Measurements from ENCODE around the gene CARMIL1. TPM values are rescaled to one million over a fixed set of nuclear protein-coding genes. Genes with fewer than 3 reads are reported as not detected.

Gene CARMIL1
- total RNA-seq, 4 donors from 2014 or later: 13.6 to 33.2 (median 22.2) TPM

DNA sequence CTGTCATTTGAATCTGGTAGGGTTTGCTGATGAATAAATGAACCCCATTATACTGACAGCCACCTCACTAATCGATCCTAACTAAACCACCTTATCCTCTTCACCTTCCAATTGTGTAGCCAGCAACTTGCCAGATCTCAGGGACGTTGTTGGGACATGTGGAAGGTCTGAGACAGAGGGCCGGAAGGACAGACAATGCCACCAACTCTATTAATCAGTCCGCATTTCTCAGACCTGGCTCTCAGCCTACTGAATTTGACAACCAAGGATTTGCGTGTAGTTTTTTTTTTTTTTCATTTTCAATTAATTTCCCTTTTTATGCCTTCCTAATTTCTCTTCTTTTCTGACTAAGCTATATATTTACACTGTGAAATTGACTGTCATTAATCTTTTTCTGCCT is 122.5 kb downstream of the CARMIL1 start:
- 60% methylated on average over 5 of the region's 5 CpGs for WGBS
- H3K9me3 ChIP-seq: no peaks in the 10 kb centered on the region
- peaks cover 22% of the 10 kb centered on the region for H3K4me1 ChIP-seq
- TF ChIP-seq POLR2AphosphoS5 (IDR thresholded peaks at IDR 0.05) (no peak), POLR2A (IDR thresholded peaks at IDR 0.05) (no peak), EP300 (IDR thresholded peaks at IDR 0.05) (no peak)
- TF ChIP-seq, protein P1, sequence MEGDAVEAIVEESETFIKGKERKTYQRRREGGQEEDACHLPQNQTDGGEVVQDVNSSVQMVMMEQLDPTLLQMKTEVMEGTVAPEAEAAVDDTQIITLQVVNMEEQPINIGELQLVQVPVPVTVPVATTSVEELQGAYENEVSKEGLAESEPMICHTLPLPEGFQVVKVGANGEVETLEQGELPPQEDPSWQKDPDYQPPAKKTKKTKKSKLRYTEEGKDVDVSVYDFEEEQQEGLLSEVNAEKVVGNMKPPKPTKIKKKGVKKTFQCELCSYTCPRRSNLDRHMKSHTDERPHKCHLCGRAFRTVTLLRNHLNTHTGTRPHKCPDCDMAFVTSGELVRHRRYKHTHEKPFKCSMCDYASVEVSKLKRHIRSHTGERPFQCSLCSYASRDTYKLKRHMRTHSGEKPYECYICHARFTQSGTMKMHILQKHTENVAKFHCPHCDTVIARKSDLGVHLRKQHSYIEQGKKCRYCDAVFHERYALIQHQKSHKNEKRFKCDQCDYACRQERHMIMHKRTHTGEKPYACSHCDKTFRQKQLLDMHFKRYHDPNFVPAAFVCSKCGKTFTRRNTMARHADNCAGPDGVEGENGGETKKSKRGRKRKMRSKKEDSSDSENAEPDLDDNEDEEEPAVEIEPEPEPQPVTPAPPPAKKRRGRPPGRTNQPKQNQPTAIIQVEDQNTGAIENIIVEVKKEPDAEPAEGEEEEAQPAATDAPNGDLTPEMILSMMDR (IDR thresholded peaks at IDR 0.05): no peak
- no peak overlapping the region for H3K4me3 ChIP-seq
- no peak for DNase-seq (ENCODE audit: low spot score in 2 of 2)
- no peaks in the 10 kb centered on the region for H3K27me3 ChIP-seq
- no peak overlapping the region for H3K27ac ChIP-seq
- H3K36me3 ChIP-seq: no peaks in the 10 kb centered on the region

DNA sequence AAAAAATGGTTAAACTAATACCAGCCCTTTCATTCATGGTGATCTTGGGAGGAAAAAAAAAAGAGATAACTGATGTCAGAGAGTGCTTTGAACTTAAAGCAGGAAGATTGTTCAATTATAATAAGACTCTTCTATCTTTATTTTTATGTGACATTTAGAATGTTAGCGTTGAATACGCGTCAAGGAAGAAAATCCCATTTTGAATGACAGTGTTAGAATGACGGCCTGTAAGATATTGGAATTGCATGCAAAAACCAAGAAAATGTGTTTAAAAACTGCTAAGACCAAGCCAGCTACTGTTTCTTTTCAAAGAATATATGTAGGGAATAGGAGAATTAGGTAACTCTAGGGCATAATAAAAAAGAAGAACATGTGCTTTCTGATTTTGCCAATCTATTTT is 123.0 kb downstream of the CARMIL1 start:
- no peak for DNase-seq (ENCODE audit: low spot score in 2 of 2)
- TF ChIP-seq POLR2A (IDR thresholded peaks at IDR 0.05): no peak
- H3K36me3 ChIP-seq: no peaks in the 10 kb centered on the region
- H3K27ac ChIP-seq: no peak overlapping the region
- H3K4me3 ChIP-seq: no peak overlapping the region
- H3K9me3 ChIP-seq: no peaks in the 10 kb centered on the region
- H3K4me1 ChIP-seq: peaks cover 22% of the 10 kb centered on the region
- H3K27me3 ChIP-seq: no peaks in the 10 kb centered on the region
- WGBS: 94% methylated on average over 4 of the region's 4 CpGs

DNA sequence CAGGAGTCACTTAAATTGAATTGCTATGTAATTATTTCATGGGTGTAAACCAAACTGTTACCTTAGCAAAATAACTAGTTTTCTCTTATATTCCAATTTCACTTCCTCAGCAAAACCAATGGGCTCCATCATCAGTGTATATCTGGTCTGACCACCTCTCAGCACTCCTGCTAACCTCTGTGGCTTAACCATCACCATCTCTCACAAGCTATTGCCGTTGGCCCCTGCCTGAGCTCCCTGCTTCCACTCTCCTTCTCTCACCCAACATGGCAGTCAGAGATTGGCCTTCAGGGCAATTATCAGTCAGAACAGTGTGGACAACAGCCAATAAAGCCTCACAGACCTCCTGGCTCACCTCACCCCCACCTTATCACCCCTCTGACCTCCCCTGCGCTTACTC is 124.0 kb downstream of the CARMIL1 start:
- no peak overlapping the region for H3K27ac ChIP-seq
- no peak overlapping the region for H3K4me3 ChIP-seq
- no peaks in the 10 kb centered on the region for H3K27me3 ChIP-seq
- TF ChIP-seq, protein P1 (IDR thresholded peaks at IDR 0.05): no peak
- TF ChIP-seq EP300 (IDR thresholded peaks at IDR 0.05) (no peak), POLR2A (IDR thresholded peaks at IDR 0.05) (no peak), POLR2AphosphoS5 (IDR thresholded peaks at IDR 0.05) (no peak)
- H3K9me3 ChIP-seq: no peaks in the 10 kb centered on the region
- H3K4me1 ChIP-seq: peaks cover 22% of the 10 kb centered on the region
- no peaks in the 10 kb centered on the region for H3K36me3 ChIP-seq
- no peak for DNase-seq (ENCODE audit: low spot score in 2 of 2)
- WGBS: 97% methylated on average over 2 of the region's 2 CpGs

DNA sequence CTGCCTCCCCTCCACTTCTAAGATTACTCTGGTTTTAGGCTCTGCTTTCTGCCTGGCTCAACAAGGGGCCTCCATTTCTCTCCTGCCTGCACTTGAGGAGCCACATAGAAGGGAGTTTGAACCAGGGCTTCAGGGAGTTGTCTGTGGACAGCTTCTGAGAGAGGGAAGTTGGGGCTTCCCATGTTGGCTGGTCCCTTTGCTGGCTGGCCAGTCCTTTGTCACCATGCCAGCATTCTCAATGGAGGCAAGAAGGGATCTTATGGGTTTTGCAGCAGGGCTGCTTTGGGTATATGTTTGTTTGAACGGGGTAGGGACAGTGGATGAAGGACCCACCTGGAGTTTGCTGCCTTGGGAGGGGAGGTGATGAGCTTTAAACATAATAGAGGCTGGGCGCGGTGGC is 124.9 kb downstream of the CARMIL1 start:
- no peak overlapping the region for H3K4me3 ChIP-seq
- no peaks in the 10 kb centered on the region for H3K27me3 ChIP-seq
- H3K4me1 ChIP-seq: peaks cover 18% of the 10 kb centered on the region
- H3K9me3 ChIP-seq: no peaks in the 10 kb centered on the region
- no peak overlapping the region for H3K27ac ChIP-seq
- 86% methylated on average over 3 of the region's 3 CpGs for WGBS
- no peak for TF ChIP-seq EP300 (IDR thresholded peaks at IDR 0.05)
- TF ChIP-seq, protein P1 (IDR thresholded peaks at IDR 0.05): no peak
- no peak for TF ChIP-seq POLR2AphosphoS5 (IDR thresholded peaks at IDR 0.05)
- TF ChIP-seq POLR2A (IDR thresholded peaks at IDR 0.05): no peak
- DNase-seq (ENCODE audit: low spot score in 2 of 2): no peak
- no peaks in the 10 kb centered on the region for H3K36me3 ChIP-seq

DNA sequence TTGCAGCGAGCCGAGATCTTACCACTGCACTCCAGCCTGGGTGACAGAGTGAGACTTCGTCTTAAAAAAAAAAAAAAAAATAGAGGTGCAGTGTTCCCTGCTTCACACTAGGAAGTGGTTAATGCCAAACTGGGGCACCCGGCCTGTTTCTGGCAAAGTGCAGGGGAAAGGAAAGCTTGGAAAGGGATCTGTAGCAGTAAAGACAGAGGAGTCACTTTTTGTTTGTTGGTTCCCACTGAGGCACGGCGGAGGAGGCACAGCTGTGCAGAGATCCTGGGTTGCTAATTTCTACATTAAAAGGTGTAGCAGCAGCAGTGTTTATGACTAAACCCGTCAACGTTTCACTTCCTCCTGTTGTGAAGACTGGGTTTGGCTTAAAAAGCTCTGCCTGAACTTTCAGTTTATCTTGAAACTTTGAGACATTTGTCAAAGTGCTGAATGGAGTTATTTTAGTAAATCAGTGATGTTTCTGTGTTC is 125.6 kb downstream of the CARMIL1 start:
- H3K36me3 ChIP-seq: no peaks in the 10 kb centered on the region
- no peak overlapping the region for H3K4me3 ChIP-seq
- peaks cover 18% of the 10 kb centered on the region for H3K4me1 ChIP-seq
- WGBS: 31% methylated on average over 8 of the region's 8 CpGs
- H3K27me3 ChIP-seq: no peaks in the 10 kb centered on the region
- no peaks in the 10 kb centered on the region for H3K9me3 ChIP-seq
- TF ChIP-seq, protein P1 (IDR thresholded peaks at IDR 0.05): no peak
- TF ChIP-seq EP300 (IDR thresholded peaks at IDR 0.05): no peak
- no peak for TF ChIP-seq POLR2A (IDR thresholded peaks at IDR 0.05)
- TF ChIP-seq POLR2AphosphoS5 (IDR thresholded peaks at IDR 0.05): no peak
- H3K27ac ChIP-seq: no peak overlapping the region
- DNase-seq (ENCODE audit: low spot score in 2 of 2): no peak

DNA sequence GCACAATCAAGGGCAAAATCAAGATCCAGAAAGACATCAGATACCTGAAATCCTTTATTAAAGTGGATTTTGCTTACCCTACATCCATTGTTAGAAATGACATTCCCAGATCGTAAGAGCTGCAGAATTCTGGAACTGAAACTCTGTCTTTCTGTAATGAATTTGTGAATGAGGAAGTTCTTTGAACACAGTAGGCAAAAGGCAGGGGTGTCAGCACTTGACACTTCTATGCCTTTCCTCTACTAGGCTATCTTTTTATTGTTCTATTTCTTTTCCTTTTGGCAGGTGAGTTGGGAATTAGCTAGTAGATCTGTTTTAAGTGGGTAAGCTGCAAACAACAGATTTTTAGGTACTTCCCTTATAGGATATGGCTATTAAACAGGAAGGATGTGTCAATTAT is 126.3 kb downstream of the CARMIL1 start:
- peaks cover 23% of the 10 kb centered on the region for H3K4me1 ChIP-seq
- no peak for DNase-seq (ENCODE audit: low spot score in 2 of 2)
- H3K36me3 ChIP-seq: no peaks in the 10 kb centered on the region
- H3K4me3 ChIP-seq: no peak overlapping the region
- H3K9me3 ChIP-seq: no peaks in the 10 kb centered on the region
- H3K27me3 ChIP-seq: no peaks in the 10 kb centered on the region
- TF ChIP-seq POLR2A (IDR thresholded peaks at IDR 0.05): no peak
- no peak for TF ChIP-seq POLR2AphosphoS5 (IDR thresholded peaks at IDR 0.05)
- TF ChIP-seq, protein P1 (IDR thresholded peaks at IDR 0.05): no peak
- no peak for TF ChIP-seq EP300 (IDR thresholded peaks at IDR 0.05)
- WGBS: 25% methylated on average over 1 of the region's 1 CpG
- H3K27ac ChIP-seq: no peak overlapping the region

Data from suprapubic skin (tissue), 4 donors.